DND-41 (cell line): ENCODE measurements around the gene GSX1.

ENCODE experiments used
- EZH2 ChIP-seq: IDR thresholded peaks from 3 replicates; pipeline ENCODE4 v1.6.1; 2012; ENCODE audit warnings: borderline replicate concordance, low read depth, mild to moderate bottlenecking, moderate library complexity, low read length, inconsistent platforms; ENCODE audit not compliant: severe bottlenecking
- TF ChIP-seq, protein P1 (sequence below): IDR thresholded peaks from 2 replicates; pipeline ENCODE4 v1.5.1; 2012; ENCODE audit warnings: borderline replicate concordance, low read length, moderate library complexity, mild to moderate bottlenecking; ENCODE audit not compliant: poor library complexity, severe bottlenecking; ENCODE audit errors: extremely low read depth

DNA sequence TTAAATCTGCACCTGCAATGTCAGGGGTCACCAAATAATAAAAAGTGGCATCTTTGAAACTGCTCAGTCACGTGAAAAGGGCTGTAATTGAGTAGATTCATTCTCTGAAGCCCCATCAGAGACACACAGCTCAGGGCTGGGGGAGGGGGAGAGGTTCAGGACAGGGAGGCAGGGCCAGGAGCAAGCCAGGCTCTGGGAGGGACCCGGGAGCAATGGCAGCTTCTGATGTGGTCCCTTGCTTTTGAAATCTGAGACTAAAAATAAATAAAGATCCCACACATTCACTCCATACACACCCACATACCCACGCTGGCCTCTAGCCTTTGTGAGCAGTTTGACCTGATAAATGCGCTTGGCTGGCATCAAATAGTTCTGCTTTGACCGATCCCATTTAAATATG is 32.8 kb downstream of the GSX1 start:
- TF ChIP-seq, protein P1, sequence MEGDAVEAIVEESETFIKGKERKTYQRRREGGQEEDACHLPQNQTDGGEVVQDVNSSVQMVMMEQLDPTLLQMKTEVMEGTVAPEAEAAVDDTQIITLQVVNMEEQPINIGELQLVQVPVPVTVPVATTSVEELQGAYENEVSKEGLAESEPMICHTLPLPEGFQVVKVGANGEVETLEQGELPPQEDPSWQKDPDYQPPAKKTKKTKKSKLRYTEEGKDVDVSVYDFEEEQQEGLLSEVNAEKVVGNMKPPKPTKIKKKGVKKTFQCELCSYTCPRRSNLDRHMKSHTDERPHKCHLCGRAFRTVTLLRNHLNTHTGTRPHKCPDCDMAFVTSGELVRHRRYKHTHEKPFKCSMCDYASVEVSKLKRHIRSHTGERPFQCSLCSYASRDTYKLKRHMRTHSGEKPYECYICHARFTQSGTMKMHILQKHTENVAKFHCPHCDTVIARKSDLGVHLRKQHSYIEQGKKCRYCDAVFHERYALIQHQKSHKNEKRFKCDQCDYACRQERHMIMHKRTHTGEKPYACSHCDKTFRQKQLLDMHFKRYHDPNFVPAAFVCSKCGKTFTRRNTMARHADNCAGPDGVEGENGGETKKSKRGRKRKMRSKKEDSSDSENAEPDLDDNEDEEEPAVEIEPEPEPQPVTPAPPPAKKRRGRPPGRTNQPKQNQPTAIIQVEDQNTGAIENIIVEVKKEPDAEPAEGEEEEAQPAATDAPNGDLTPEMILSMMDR = no peak
- no peak for TF ChIP-seq EZH2
